IMR-90 (cell line): Measurements from ENCODE around the gene MORF4L1. TPM values are rescaled to one million over a fixed set of nuclear protein-coding genes. Genes with fewer than 3 reads are reported as not detected.

Experiments
- ATAC-seq: fragments of 200-7000 bp; cut with Tn5 transposase; 2 replicates; pipeline ENCODE4 v1.9.1; 2020; ENCODE audit warnings: low read depth, mild to moderate bottlenecking, moderate library complexity
- BruUV-seq: library from RNA; stranded (reverse); fragments of 400-500 nt; replicated peaks from 2 replicates; lab custom pipeline; 2021; lab: Mats Ljungman, UMichigan
- CTCF ChIA-PET: fragments of 300-600 bp; formaldehyde crosslinking; extraction: SDS; loops from one replicate; lab custom pipeline; 2021; ENCODE audit warnings: antibody characterized with exemption; lab: Yijun Ruan, JAX
- POLR2A ChIA-PET: fragments of 300-600 bp; sonication (Branson Sonifier 250); formaldehyde crosslinking; loops from one replicate; lab custom pipeline; 2022; ENCODE audit warnings: antibody characterized with exemption; ENCODE audit not compliant: unreplicated experiment; lab: Charles Lee
- DNase-seq: peaks from one replicate; pipeline ENCODE4 v3.0.0; 2013
- H2AFZ ChIP-seq: replicated peaks from 2 replicates; pipeline ENCODE3; 2013; ENCODE audit warnings: low read length, mild to moderate bottlenecking; ENCODE audit not compliant: poor library complexity
- H2AK5ac ChIP-seq: 2 replicates; pipeline ENCODE4 v1.6.1; 2013; ENCODE audit warnings: low read depth, low read length, inconsistent platforms
- H2AK9ac ChIP-seq: replicated peaks from 2 replicates; pipeline ENCODE3; 2013; ENCODE audit warnings: mild to moderate bottlenecking, low read depth, low read length, moderate library complexity; ENCODE audit not compliant: poor library complexity
- H2BK120ac ChIP-seq: 2 replicates; pipeline ENCODE4 v1.6.1; 2013; ENCODE audit warnings: low read depth, low read length, inconsistent platforms
- H2BK15ac ChIP-seq: 3 replicates; pipeline ENCODE4 v1.6.1; 2013; ENCODE audit warnings: low read depth, low read length, inconsistent platforms
- H2BK20ac ChIP-seq: 2 replicates; pipeline ENCODE4 v1.6.1; 2013; ENCODE audit warnings: low read depth, mild to moderate bottlenecking, inconsistent platforms, low read length, moderate library complexity
- H2BK5ac ChIP-seq: 2 replicates; pipeline ENCODE4 v1.6.1; 2013; ENCODE audit warnings: mild to moderate bottlenecking, low read depth, low read length, inconsistent platforms; ENCODE audit not compliant: poor library complexity, severe bottlenecking
- H3K14ac ChIP-seq: replicated peaks from 2 replicates; pipeline ENCODE4 v1.6.1; 2013; ENCODE audit warnings: low read depth, low read length, inconsistent platforms
- H3K18ac ChIP-seq: 2 replicates; pipeline ENCODE4 v1.6.1; 2013; ENCODE audit warnings: low read depth, low read length, control low read depth
- H3K23ac ChIP-seq: 2 replicates; pipeline ENCODE4 v1.6.1; 2013; ENCODE audit warnings: low read depth, low read length, inconsistent platforms
- H3K27ac ChIP-seq: 2 replicates; pipeline ENCODE4 v1.5.1; 2013; ENCODE audit warnings: mild to moderate bottlenecking, control low read depth, low read length; ENCODE audit not compliant: insufficient read depth
- H3K27me3 ChIP-seq: 2 replicates; pipeline ENCODE4 v1.6.1; 2013; ENCODE audit warnings: low read length; ENCODE audit not compliant: control insufficient read depth, insufficient read depth
- H3K36me3 ChIP-seq: 2 replicates; pipeline ENCODE4 v1.6.1; 2013; ENCODE audit warnings: low read length, mixed read lengths; ENCODE audit not compliant: control insufficient read depth, insufficient read depth
- H3K4ac ChIP-seq: 2 replicates; pipeline ENCODE4 v1.6.1; 2013; ENCODE audit warnings: low read depth, low read length, inconsistent platforms
- H3K4me1 ChIP-seq: 2 replicates; pipeline ENCODE4 v1.6.1; 2013; ENCODE audit warnings: low read length, mixed read lengths; ENCODE audit not compliant: control insufficient read depth, insufficient read depth
- H3K4me2 ChIP-seq: 2 replicates; pipeline ENCODE4 v1.6.1; 2013; ENCODE audit warnings: low read depth, mild to moderate bottlenecking, control low read depth, low read length, moderate library complexity
- H3K4me3 ChIP-seq: 2 replicates; pipeline ENCODE4 v1.5.1; 2013; ENCODE audit warnings: low read depth, mild to moderate bottlenecking, control low read depth, low read length, moderate library complexity; ENCODE audit not compliant: insufficient read depth
- H3K56ac ChIP-seq: 2 replicates; pipeline ENCODE4 v1.6.1; 2013; ENCODE audit warnings: low read length, inconsistent platforms; ENCODE audit not compliant: insufficient read depth; ENCODE audit errors: extremely low read depth
- H3K79me1 ChIP-seq, 2 experiments: 2 replicates each; pipeline ENCODE4 v1.6.1; 2013; ENCODE audit warnings: low read length in 2 of 2, inconsistent platforms in 1 of 2, low read depth in 1 of 2
- H3K9ac ChIP-seq: 2 replicates; pipeline ENCODE4 v1.6.1; 2013; ENCODE audit warnings: low read depth, low read length, control low read depth
- H3K9me1 ChIP-seq: 2 replicates; pipeline ENCODE4 v1.6.1; 2013; ENCODE audit warnings: low read length, inconsistent platforms; ENCODE audit not compliant: insufficient read depth
- H3K9me3 ChIP-seq: 2 replicates; pipeline ENCODE4 v1.6.1; 2013; ENCODE audit warnings: low read length; ENCODE audit not compliant: control insufficient read depth, insufficient read depth
- H4K20me1 ChIP-seq: 2 replicates; pipeline ENCODE4 v1.6.1; 2013; ENCODE audit warnings: low read length, inconsistent platforms; ENCODE audit not compliant: insufficient read depth
- H4K5ac ChIP-seq: 2 replicates; pipeline ENCODE4 v1.6.1; 2013; ENCODE audit warnings: mild to moderate bottlenecking, low read depth, low read length, control low read depth
- H4K8ac ChIP-seq, 2 experiments: 2 replicates each; pipeline ENCODE4 v1.6.1; 2013; ENCODE audit warnings: low read depth in 2 of 2, low read length in 2 of 2, control low read depth in 1 of 2, inconsistent platforms in 1 of 2
- H4K91ac ChIP-seq: 2 replicates; pipeline ENCODE4 v1.6.1; 2013; ENCODE audit warnings: low read depth, low read length, inconsistent platforms; ENCODE audit not compliant: insufficient read depth
- FOS ChIP-seq: fragments of 150-350 bp; IDR thresholded peaks from 2 replicates; pipeline ENCODE4 v1.6.1; 2016; ENCODE audit warnings: low read depth, low read length
- WGBS, 2 experiments: methylation state at CpG; one replicate each; pipeline versions ENCODE4 v1.1.5 to v1.1.7; 2013; ENCODE audit warnings: missing lambda C conversion rate in 2 of 2; ENCODE audit not compliant: insufficient read length in 1 of 2; ENCODE audit errors: extremely low coverage in 2 of 2; 5-methylcytosine and 5-hydroxymethylcytosine counted together
- dilution Hi-C: fragments of 300-500 bp; cut with HindIII; formaldehyde crosslinking; loops from one replicate; pipeline ENCODE4 v1.14.3; 2018; ENCODE audit warnings: low sequenced_read_pairs; ENCODE audit not compliant: unreplicated experiment
- in situ Hi-C: fragments of 300-500 bp; cut with MboI; formaldehyde crosslinking; loops from 3 replicates; pipeline ENCODE4 v1.14.3; 2019; ENCODE audit warnings: low sequenced_read_pairs, inconsistent platforms, mixed read lengths
- intact Hi-C: fragments of 100-400 bp; cut with micrococcal nuclease; formaldehyde crosslinking; loops from 2 replicates; pipeline ENCODE4 v1.10.0; 2022
- polyA plus RNA-seq, 3 experiments: library from polyadenylated mRNA; depleted of rRNA; stranded (reverse); fragments of >200 nt; gene quantifications; 2 replicates each; pipeline ENCODE4 v1.2.3, GENCODE V29; 2012; ENCODE audit warnings: low replicate concordance in 1 of 3
- total RNA-seq: library from RNA; depleted of rRNA; stranded (reverse); fragments of >200 nt; gene quantifications from 2 replicates; pipeline ENCODE4 v1.2.3, GENCODE V29; 2012

The MORF4L1 gene
- total and polyA plus RNA-seq, 2 of the 4 experiments (the other 2 are of a cell fraction) = 217 to 392 TPM

DNA sequence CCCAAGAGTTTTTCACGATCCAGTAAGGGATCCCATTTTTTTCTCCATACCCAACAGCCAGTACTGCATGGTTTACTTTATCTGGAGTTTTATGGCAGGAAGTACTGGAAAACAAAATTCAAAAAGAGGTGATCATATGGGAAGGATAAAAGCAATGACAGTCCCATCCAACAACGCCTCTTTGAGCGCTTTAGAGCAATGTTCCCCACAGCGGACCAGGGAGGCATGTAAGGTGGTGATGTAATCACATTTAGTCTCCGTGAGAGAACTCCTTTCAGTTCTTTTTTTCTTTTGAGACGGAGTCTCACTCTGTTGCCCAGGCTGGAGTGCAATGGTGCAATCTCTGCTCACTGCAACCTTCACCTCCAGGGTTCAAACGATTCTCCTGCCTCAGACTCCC is 50.3 kb downstream of the MORF4L1 start:
- Histone ChIP-seq H3K79me1 (peaks cover under 1 to 11% of the 10 kb centered on the region in 2 experiments; a peak in 3 of 4 replicates), H4K91ac (no peak overlapping the region), H3K4me3 (no peak overlapping the region), H3K27ac (no peak overlapping the region), H3K27me3 (no peaks in the 10 kb centered on the region), H3K4me2 (no peak overlapping the region), H4K5ac (no peak overlapping the region), H3K18ac (no peak overlapping the region), H2BK5ac (no peak overlapping the region), H3K9ac (no peak overlapping the region), H2BK120ac (no peak overlapping the region), H3K4ac (no peak overlapping the region), H2AFZ (no peak overlapping the region), H2AK5ac (no peak overlapping the region), H2AK9ac (no peak overlapping the region), H3K14ac (no peak overlapping the region), H4K20me1 (peaks cover 10% of the 10 kb centered on the region; the same call in 1 of the 2 replicates), H3K56ac (no peak overlapping the region), H3K9me1 (peaks cover 19% of the 10 kb centered on the region), H3K36me3 (peaks cover 51% of the 10 kb centered on the region), H3K4me1 (no peaks in the 10 kb centered on the region), H3K9me3 (no peaks in the 10 kb centered on the region), H2BK20ac (no peak overlapping the region), H4K8ac (no peak overlapping the region), H3K23ac (no peak overlapping the region), H2BK15ac (no peak overlapping the region)
- POLR2A ChIA-PET = no interaction called here
- no peak for TF ChIP-seq FOS
- DNase-seq (no peak), ATAC-seq (no peak)
- WGBS, 2 experiments = no CpG with 5 or more reads among the region's 7 CpGs
- CTCF ChIA-PET = no interaction called here
- BruUV-seq = no TSS peak
- intact Hi-C loops = no loop called here
- dilution Hi-C loops = no loop called here
- in situ Hi-C loops = no loop called here
